ENCODE measurements around the gene APOM.

APOM gene

DNA sequence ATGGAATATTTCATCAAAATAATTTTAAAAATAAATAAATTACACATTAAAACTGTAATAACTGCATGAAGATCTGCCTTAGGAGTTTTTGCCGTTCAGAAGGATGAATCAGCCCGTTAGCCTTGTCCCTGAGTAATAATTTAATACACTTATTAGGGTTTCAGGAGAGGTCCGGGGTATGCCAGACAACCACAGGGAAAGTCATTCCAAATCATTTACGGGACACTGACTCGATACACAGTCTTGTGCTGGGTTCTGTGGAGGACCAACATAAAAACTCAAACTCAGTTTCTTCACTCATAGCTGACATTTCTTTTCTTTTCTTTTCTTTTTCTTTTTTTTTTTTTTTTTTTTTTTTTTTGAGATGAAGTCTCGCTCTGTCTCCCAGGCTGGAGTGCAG is 50.2 kb downstream of the APOM start:
- no peak for DNase-seq (ENCODE audit: low spot score)

DNA sequence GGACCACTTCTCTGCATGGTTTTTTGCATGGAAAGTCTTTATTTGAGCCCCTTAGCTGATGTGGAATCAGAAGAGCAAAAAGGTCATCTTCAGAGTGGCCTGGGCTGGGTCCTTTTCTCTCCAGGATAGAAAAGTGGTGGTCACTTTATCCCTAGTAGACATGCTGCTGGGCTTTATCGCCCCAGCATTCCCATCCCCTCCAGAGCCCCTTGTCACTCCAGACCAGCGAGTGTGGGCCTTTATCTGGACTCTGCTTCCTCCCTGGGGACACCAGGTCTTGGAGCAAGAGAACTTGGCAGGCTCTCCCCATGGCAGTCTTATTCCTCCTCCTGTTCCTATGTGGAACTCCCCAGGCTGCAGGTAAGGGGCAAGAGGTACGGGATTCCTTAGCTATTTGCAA is 50.9 kb downstream of the APOM start, which contains the start of gene LY6G6F:
Gene LY6G6F, plus strand, starts transcription at position 268 of the 400 bp plus-strand sequence. Its CDS starts 41 bp downstream, at position 309.
- DNase-seq (ENCODE audit: low spot score), result no peak

DNA sequence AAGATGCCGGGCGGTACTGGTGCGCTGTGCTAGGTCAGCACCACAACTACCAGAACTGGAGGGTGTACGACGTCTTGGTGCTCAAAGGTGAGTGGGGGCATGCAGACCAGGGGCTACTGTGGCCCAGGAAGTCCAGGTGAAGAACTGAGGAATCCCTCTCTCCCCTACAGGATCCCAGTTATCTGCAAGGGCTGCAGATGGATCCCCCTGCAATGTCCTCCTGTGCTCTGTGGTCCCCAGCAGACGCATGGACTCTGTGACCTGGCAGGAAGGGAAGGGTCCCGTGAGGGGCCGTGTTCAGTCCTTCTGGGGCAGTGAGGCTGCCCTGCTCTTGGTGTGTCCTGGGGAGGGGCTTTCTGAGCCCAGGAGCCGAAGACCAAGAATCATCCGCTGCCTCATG is 52.0 kb downstream of the APOM start:
- DNase-seq (ENCODE audit: low spot score), result no peak

All from AG08396 (cell line).